Measurements from ENCODE around the gene ALDH7A1.
A peak's percentile ranks its signal among the peaks of the same experiment; 100 is the strongest.

Gene ALDH7A1

DNA sequence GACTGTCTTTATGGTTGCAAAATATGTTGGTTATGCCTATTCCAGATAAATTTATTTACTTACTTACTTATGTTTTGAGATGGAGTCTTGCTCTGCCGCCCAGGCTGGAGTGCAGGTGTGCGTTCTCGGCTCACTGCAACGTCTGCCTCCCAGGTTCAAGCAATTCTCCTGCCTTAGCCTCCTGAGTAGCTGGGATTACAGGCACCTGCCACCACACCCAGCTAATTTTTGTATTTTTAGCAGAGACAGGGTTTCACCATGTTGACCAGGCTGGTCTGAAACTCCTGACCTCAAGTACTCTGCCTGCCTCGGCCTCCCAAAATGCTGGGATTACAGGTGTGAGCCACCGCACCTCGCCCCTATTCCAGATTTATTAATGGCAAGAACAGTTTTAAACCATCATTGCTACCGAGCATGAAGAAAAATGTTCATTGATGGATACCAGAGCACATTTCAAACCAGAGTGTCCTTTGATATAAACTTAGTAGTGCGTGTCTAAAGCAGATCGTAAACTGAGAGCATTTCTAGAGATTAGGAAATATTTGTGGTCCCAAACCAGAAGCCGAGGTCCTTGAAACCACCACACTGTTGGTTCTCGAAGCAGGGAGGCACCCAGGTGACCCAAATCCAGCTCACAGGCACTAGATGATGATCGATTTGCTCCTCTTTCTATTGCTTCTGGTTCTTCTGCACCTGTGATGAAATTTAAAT lies 86.6 kb downstream of the ALDH7A1 start:
- peaks cover 7% of the 10 kb centered on the region for H3K4me1 ChIP-seq (ENCODE audit: control insufficient read depth, low read length)
- H3K9me3 ChIP-seq (ENCODE audit: control insufficient read depth, insufficient read depth, low read length): no peaks in the 10 kb centered on the region
- no peaks in the 10 kb centered on the region for H3K27me3 ChIP-seq (ENCODE audit: control insufficient read depth, low read length)
- no peaks in the 10 kb centered on the region for H3K36me3 ChIP-seq (ENCODE audit: control insufficient read depth, low read length)
- TF ChIP-seq EZH2phosphoT487 (IDR thresholded peaks at IDR 0.05; ENCODE audit: borderline replicate concordance, low read length) (no peak), CTCF (IDR thresholded peaks at IDR 0.05; ENCODE audit: low read depth, low read length, poor library complexity, severe bottlenecking) (no peak)
- H3K4me3 ChIP-seq (ENCODE audit: low read length): no peak overlapping the region
- no peaks in the 10 kb centered on the region for H3K79me2 ChIP-seq (ENCODE audit: control insufficient read depth, low read length)
- H3K27ac ChIP-seq (ENCODE audit: low read depth, low read length): no peak overlapping the region
- no peaks in the 10 kb centered on the region for H4K20me1 ChIP-seq (ENCODE audit: control insufficient read depth, insufficient read depth, low read depth, low read length)
- 0 out of 2 replicates have a peak overlapping the region, but pooled peaks have one; percentile 0 for H3K4me2 ChIP-seq (ENCODE audit: low read length)
- no peaks in the 10 kb centered on the region for H3K9me2 ChIP-seq (replicated peaks; ENCODE audit: control insufficient read depth, low read length)
- H3F3A ChIP-seq (ENCODE audit: control insufficient read depth, insufficient read depth): no peaks in the 10 kb centered on the region

DNA sequence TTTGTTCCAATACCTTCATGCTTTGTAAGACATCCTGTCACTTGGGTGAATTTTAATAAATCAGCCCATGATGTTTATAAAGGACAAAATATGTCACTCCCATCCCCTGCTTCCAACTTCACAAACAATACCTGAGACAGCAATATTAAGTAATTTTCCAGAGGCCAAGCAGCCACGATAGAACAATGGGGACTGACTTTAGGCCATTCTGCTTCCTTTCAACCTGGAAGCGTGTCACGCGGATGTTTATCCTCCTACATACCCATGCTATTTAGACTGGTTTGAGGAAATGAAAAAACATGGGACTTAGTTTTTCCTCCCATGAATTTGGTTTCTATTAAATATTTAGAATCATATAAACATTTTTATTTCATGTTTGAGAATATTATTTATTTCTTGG lies 88.9 kb downstream of the ALDH7A1 start:
- Histone ChIP-seq H3K9me3 (ENCODE audit: control insufficient read depth, insufficient read depth, low read length) (no peaks in the 10 kb centered on the region), H3K27ac (ENCODE audit: low read depth, low read length) (no peak overlapping the region), H3K9me2 (replicated peaks; ENCODE audit: control insufficient read depth, low read length) (no peaks in the 10 kb centered on the region), H3K4me3 (ENCODE audit: low read length) (no peak overlapping the region), H3K4me1 (ENCODE audit: control insufficient read depth, low read length) (peaks cover 7% of the 10 kb centered on the region), H4K20me1 (ENCODE audit: control insufficient read depth, insufficient read depth, low read depth, low read length) (no peaks in the 10 kb centered on the region), H3K36me3 (ENCODE audit: control insufficient read depth, low read length) (no peaks in the 10 kb centered on the region), H3K4me2 (ENCODE audit: low read length) (no peak overlapping the region), H3K27me3 (ENCODE audit: control insufficient read depth, low read length) (no peaks in the 10 kb centered on the region), H3F3A (ENCODE audit: control insufficient read depth, insufficient read depth) (no peaks in the 10 kb centered on the region), H3K79me2 (ENCODE audit: control insufficient read depth, low read length) (no peaks in the 10 kb centered on the region)
- TF ChIP-seq CTCF (IDR thresholded peaks at IDR 0.05; ENCODE audit: low read depth, low read length, poor library complexity, severe bottlenecking): no peak
- no peak for TF ChIP-seq EZH2phosphoT487 (IDR thresholded peaks at IDR 0.05; ENCODE audit: borderline replicate concordance, low read length)

DNA sequence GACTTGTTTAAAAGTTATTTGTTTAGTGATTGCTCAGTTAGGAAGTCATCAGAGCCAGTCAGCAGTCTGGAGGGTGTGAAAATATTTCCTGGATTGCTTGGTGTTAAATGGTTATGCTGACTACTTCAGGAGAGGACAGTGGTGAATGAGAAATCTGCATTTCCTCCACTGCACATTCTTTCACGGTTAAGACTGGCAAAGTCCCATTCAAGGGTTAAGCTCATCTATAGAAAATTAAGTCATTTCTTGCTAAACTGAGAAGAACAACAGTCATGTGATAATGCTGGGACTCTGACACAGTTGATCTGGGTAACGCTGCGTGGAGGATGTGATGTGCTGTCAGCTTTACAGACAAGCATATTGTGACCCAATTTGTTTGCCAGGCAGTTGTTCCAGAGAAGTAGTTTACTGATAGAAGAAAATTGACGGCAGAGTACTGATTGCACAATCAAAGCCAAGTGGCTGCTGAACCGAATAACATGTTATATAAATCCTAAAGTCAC lies 91.4 kb downstream of the ALDH7A1 start:
- H3K27ac ChIP-seq (ENCODE audit: low read depth, low read length): no peak overlapping the region
- TF ChIP-seq EZH2phosphoT487 (IDR thresholded peaks at IDR 0.05; ENCODE audit: borderline replicate concordance, low read length) (no peak), CTCF (IDR thresholded peaks at IDR 0.05; ENCODE audit: low read depth, low read length, poor library complexity, severe bottlenecking) (no peak)
- H3K9me2 ChIP-seq (replicated peaks; ENCODE audit: control insufficient read depth, low read length): no peaks in the 10 kb centered on the region
- H4K20me1 ChIP-seq (ENCODE audit: control insufficient read depth, insufficient read depth, low read depth, low read length): no peaks in the 10 kb centered on the region
- no peaks in the 10 kb centered on the region for H3F3A ChIP-seq (ENCODE audit: control insufficient read depth, insufficient read depth)
- no peak overlapping the region for H3K4me2 ChIP-seq (ENCODE audit: low read length)
- peaks cover under 1% of the 10 kb centered on the region for H3K4me1 ChIP-seq (ENCODE audit: control insufficient read depth, low read length)
- no peaks in the 10 kb centered on the region for H3K79me2 ChIP-seq (ENCODE audit: control insufficient read depth, low read length)
- no peaks in the 10 kb centered on the region for H3K36me3 ChIP-seq (ENCODE audit: control insufficient read depth, low read length)
- no peaks in the 10 kb centered on the region for H3K27me3 ChIP-seq (ENCODE audit: control insufficient read depth, low read length)
- H3K4me3 ChIP-seq (ENCODE audit: low read length): no peak overlapping the region
- no peaks in the 10 kb centered on the region for H3K9me3 ChIP-seq (ENCODE audit: control insufficient read depth, insufficient read depth, low read length)
